Trophoblast cell (in vitro differentiated cells and primary cell): Measurements from ENCODE around the gene THBS1.

Experiments
- DNase-seq, 2 donors: peaks; one replicate each; pipeline ENCODE4 v3.0.0-alpha.2; 2016
- H2AFZ ChIP-seq: 2 replicates; pipeline ENCODE4 v1.6.1; 2013; ENCODE audit warnings: low read length, moderate library complexity, mild to moderate bottlenecking; ENCODE audit not compliant: insufficient read depth, poor library complexity
- H2AK5ac ChIP-seq: 2 replicates; pipeline ENCODE4 v1.6.1; 2013; ENCODE audit warnings: mild to moderate bottlenecking, low read length
- H2BK120ac ChIP-seq: 2 replicates; pipeline ENCODE4 v1.6.1; 2013; ENCODE audit warnings: low read length, mild to moderate bottlenecking, moderate library complexity; ENCODE audit not compliant: insufficient read depth, poor library complexity
- H2BK12ac ChIP-seq: 2 replicates; pipeline ENCODE4 v1.6.1; 2013; ENCODE audit warnings: mild to moderate bottlenecking, low read length, moderate library complexity
- H2BK5ac ChIP-seq: 2 replicates; pipeline ENCODE4 v1.6.1; 2013; ENCODE audit warnings: low read length, low read depth, moderate library complexity, mild to moderate bottlenecking; ENCODE audit not compliant: poor library complexity
- H3K14ac ChIP-seq: 2 replicates; pipeline ENCODE4 v1.6.1; 2013; ENCODE audit warnings: mild to moderate bottlenecking, low read length
- H3K18ac ChIP-seq: 2 replicates; pipeline ENCODE4 v1.6.1; 2013; ENCODE audit warnings: mild to moderate bottlenecking, low read length
- H3K23ac ChIP-seq: 2 replicates; pipeline ENCODE4 v1.6.1; 2013; ENCODE audit warnings: low read length
- H3K27ac ChIP-seq: 2 replicates; pipeline ENCODE4 v1.5.1; 2013; ENCODE audit warnings: low read depth, mild to moderate bottlenecking, inconsistent platforms, low read length, moderate library complexity
- H3K27me3 ChIP-seq: 2 replicates; pipeline ENCODE4 v1.6.1; 2013; ENCODE audit warnings: inconsistent platforms, mild to moderate bottlenecking, low read length, moderate library complexity; ENCODE audit not compliant: insufficient read depth
- H3K36me3 ChIP-seq, 2 experiments: 1 replicate in 1 of 2; 2 replicates in 1 of 2; pipeline ENCODE4 v1.6.1; 2013; ENCODE audit warnings: low read length in 2 of 2, mild to moderate bottlenecking in 2 of 2, moderate library complexity in 1 of 2; ENCODE audit not compliant: insufficient read depth in 2 of 2, control insufficient read depth in 1 of 2
- H3K4ac ChIP-seq: 2 replicates; pipeline ENCODE4 v1.6.1; 2013; ENCODE audit warnings: low read depth, mild to moderate bottlenecking, low read length, moderate library complexity
- H3K4me1 ChIP-seq, 2 experiments: 1 replicate in 1 of 2; 2 replicates in 1 of 2; pipeline ENCODE4 v1.6.1; 2013; ENCODE audit warnings: low read length in 2 of 2, mild to moderate bottlenecking in 2 of 2, moderate library complexity in 1 of 2; ENCODE audit not compliant: insufficient read depth in 2 of 2, control insufficient read depth in 1 of 2
- H3K4me2 ChIP-seq: 2 replicates; pipeline ENCODE4 v1.6.1; 2013; ENCODE audit warnings: inconsistent platforms, mild to moderate bottlenecking, low read length, moderate library complexity
- H3K4me3 ChIP-seq: 2 replicates; pipeline ENCODE4 v1.5.1; 2013; ENCODE audit warnings: mild to moderate bottlenecking, low read depth, low read length, inconsistent platforms
- H3K79me1 ChIP-seq: one replicate; pipeline ENCODE4 v1.6.1; 2013; ENCODE audit warnings: low read length
- H3K79me2 ChIP-seq: 2 replicates; pipeline ENCODE4 v1.6.1; 2013; ENCODE audit warnings: low read length, mild to moderate bottlenecking; ENCODE audit not compliant: control insufficient read depth, insufficient read depth, poor library complexity
- H3K9ac ChIP-seq: 2 replicates; pipeline ENCODE4 v1.6.1; 2013; ENCODE audit warnings: mild to moderate bottlenecking, low read length
- H3K9me3 ChIP-seq: 2 replicates; pipeline ENCODE4 v1.6.1; 2013; ENCODE audit warnings: low read depth, mild to moderate bottlenecking, control low read depth, inconsistent platforms, low read length; ENCODE audit not compliant: insufficient read depth
- H4K12ac ChIP-seq: 2 replicates; pipeline ENCODE4 v1.6.1; 2013; ENCODE audit warnings: low read depth, mild to moderate bottlenecking, low read length, moderate library complexity
- H4K8ac ChIP-seq: 2 replicates; pipeline ENCODE4 v1.6.1; 2013; ENCODE audit warnings: low read depth, mild to moderate bottlenecking, low read length, moderate library complexity
- H4K91ac ChIP-seq: one replicate; pipeline ENCODE4 v1.6.1; 2013; ENCODE audit warnings: low read depth, mild to moderate bottlenecking, low read length, moderate library complexity
- WGBS: extraction: QIAGEN DNeasy Blood & Tissue Kit; methylation state at CpG from one replicate; pipeline ENCODE4 v1.1.7; 2013; ENCODE audit warnings: missing lambda C conversion rate; ENCODE audit not compliant: insufficient read length, insufficient coverage; ENCODE audit errors: extremely low coverage; 5-methylcytosine and 5-hydroxymethylcytosine counted together

THBS1 gene

DNA sequence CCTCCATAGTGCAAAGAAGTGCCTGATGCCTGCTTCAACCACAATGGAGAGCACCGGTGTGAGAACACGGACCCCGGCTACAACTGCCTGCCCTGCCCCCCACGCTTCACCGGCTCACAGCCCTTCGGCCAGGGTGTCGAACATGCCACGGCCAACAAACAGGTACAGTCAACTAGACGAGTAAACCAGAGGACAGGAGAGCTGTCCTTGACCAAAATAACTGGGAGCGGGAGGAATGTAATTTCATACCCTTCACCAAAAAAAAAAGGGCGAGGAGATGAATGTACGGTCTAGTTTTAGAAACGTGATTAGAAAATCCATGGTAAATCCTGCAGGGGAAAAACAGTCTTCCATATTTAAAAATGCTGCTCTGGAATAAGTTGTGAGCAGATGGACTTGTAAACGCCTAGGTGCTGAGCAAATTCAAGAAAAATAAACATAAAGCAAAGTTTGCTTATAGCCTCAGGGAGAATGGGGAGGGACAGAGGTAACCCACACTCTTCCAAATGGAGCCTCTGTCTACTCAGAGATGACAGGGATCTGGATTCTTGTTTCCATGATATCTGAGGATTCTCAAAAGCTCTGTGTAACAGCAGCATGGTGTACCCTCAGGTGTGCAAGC is 8.4 kb downstream of the THBS1 start:
- peak overlapping the region; percentile 5 for H3K18ac ChIP-seq
- H3K14ac ChIP-seq = no peak overlapping the region
- H3K9me3 ChIP-seq = no peaks in the 10 kb centered on the region
- H3K23ac ChIP-seq = no peak overlapping the region
- no peak overlapping the region for H3K4me3 ChIP-seq
- H3K9ac ChIP-seq = peak overlapping the region; percentile 28
- H3K27me3 ChIP-seq = no peaks in the 10 kb centered on the region
- no peak overlapping the region for H2AFZ ChIP-seq
- no peak overlapping the region for H3K27ac ChIP-seq
- no peak overlapping the region for H2AK5ac ChIP-seq
- no peak overlapping the region for H4K91ac ChIP-seq
- no CpG with 5 or more reads among the region's 14 CpGs for WGBS
- no peak overlapping the region for H3K4ac ChIP-seq
- H2BK5ac ChIP-seq = no peak overlapping the region
- H4K12ac ChIP-seq = no peak overlapping the region
- H3K36me3 ChIP-seq = peaks cover 53 to 79% of the 10 kb centered on the region in 2 experiments
- H3K4me2 ChIP-seq = no peak overlapping the region
- no peak overlapping the region for H2BK120ac ChIP-seq
- DNase-seq = no peak
- no peaks in the 10 kb centered on the region for H3K79me2 ChIP-seq
- peaks cover 0 to 2% of the 10 kb centered on the region in 2 experiments for H3K4me1 ChIP-seq
- no peak overlapping the region for H4K8ac ChIP-seq
- no peaks in the 10 kb centered on the region for H3K79me1 ChIP-seq
- H2BK12ac ChIP-seq = no peak overlapping the region

DNA sequence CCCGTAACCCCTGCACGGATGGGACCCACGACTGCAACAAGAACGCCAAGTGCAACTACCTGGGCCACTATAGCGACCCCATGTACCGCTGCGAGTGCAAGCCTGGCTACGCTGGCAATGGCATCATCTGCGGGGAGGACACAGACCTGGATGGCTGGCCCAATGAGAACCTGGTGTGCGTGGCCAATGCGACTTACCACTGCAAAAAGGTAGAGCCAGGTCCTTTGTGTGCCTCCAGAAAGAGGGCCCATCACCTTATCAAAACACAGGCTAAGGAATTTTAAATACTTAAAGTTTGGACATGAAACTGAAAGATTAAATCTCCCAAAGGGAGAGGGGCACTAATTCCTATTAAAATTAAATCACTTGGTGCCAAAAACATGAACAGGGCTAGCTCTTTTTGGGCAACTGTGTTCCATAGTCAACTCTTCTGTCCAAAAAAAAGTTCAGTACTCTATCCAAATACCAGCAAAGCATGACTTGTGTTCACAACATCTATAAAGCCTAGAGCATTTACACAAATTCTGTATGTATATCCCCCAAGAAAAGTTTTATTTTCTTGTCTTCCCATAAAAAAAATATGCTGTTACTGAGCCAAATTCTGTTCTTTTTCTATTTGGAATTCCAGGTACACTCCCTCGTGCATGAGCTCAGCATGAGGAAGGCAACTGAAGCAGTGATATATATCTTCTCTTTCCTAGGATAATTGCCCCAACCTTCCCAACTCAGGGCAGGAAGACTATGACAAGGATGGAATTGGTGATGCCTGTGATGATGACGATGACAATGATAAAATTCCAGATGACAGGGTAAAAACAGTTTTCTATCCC is 9.2 kb downstream of the THBS1 start:
- H3K4me1 ChIP-seq = peaks cover 0 to 2% of the 10 kb centered on the region in 2 experiments
- no CpG with 5 or more reads among the region's 13 CpGs for WGBS
- peak overlapping the region; percentile 28 for H3K9ac ChIP-seq
- H3K23ac ChIP-seq = no peak overlapping the region
- no peak overlapping the region for H2BK12ac ChIP-seq
- no peaks in the 10 kb centered on the region for H3K79me1 ChIP-seq
- H3K14ac ChIP-seq = no peak overlapping the region
- peaks cover 51 to 79% of the 10 kb centered on the region in 2 experiments for H3K36me3 ChIP-seq
- H3K4me2 ChIP-seq = no peak overlapping the region
- H3K18ac ChIP-seq = peak overlapping the region; percentile 5
- no peak overlapping the region for H2BK5ac ChIP-seq
- no peak overlapping the region for H4K91ac ChIP-seq
- H2BK120ac ChIP-seq = no peak overlapping the region
- no peak overlapping the region for H2AK5ac ChIP-seq
- H3K4me3 ChIP-seq = no peak overlapping the region
- H2AFZ ChIP-seq = no peak overlapping the region
- no peak overlapping the region for H3K27ac ChIP-seq
- no peaks in the 10 kb centered on the region for H3K27me3 ChIP-seq
- H4K8ac ChIP-seq = no peak overlapping the region
- no peak overlapping the region for H4K12ac ChIP-seq
- no peaks in the 10 kb centered on the region for H3K9me3 ChIP-seq
- no peak overlapping the region for H3K4ac ChIP-seq
- no peaks in the 10 kb centered on the region for H3K79me2 ChIP-seq
- DNase-seq = no peak

DNA sequence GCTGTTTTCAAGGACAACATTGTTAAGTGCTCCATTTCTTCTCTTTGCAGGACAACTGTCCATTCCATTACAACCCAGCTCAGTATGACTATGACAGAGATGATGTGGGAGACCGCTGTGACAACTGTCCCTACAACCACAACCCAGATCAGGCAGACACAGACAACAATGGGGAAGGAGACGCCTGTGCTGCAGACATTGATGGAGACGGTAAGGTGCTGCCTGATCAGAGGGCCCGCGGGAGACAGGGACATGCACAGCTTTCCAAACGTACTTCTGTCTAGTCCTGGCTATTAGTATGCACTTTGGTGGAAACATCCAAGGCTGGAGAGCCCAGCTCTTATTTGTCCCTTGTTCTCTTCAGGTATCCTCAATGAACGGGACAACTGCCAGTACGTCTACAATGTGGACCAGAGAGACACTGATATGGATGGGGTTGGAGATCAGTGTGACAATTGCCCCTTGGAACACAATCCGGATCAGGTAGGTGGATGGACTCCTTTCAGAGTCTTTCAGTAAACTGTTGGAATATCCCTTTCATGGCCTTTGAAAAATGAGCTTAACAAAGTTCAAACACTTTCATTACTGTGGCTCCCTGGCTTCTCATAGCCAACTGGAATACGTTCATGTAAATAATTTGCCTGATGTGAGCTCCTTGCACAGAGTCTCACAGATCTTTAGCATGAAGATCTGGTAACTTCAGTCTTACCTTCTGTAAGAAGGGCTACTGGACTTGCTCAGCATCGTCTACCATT is 10.4 kb downstream of the THBS1 start:
- DNase-seq = no peak
- no peak overlapping the region for H3K4ac ChIP-seq
- no CpG with 5 or more reads among the region's 11 CpGs for WGBS

DNA sequence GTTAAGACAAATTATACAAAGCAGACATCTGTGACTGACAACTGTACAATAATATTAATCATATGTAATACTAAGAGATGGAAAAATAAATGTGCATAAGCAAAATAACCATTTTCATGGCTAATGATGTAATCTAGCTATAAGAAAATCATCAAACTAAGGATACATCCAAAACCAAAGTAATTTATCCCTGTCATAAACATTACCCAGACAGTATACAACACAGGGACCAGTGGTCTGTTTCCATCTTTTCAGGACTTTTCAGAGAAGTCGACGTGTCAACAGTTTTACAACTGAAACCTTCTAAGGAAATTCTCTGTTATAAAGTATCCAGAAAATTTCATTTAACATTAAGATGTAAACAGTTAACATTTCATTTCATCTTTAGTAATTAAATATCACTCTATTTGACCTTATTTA is 11.0 kb downstream of the THBS1 start:
- no peaks in the 10 kb centered on the region for H3K27me3 ChIP-seq
- no peak overlapping the region for H2BK5ac ChIP-seq
- H3K4me1 ChIP-seq = no peaks in the 10 kb centered on the region
- no peak overlapping the region for H3K14ac ChIP-seq
- no peak overlapping the region for H4K12ac ChIP-seq
- no peak for DNase-seq
- no peak overlapping the region for H3K18ac ChIP-seq
- H3K4ac ChIP-seq = no peak overlapping the region
- H2AK5ac ChIP-seq = no peak overlapping the region
- H2BK120ac ChIP-seq = no peak overlapping the region
- H3K79me2 ChIP-seq = no peaks in the 10 kb centered on the region
- H3K9ac ChIP-seq = no peak overlapping the region
- H2AFZ ChIP-seq = no peak overlapping the region
- H3K79me1 ChIP-seq = no peaks in the 10 kb centered on the region
- WGBS = no CpG with 5 or more reads among the region's 2 CpGs
- peaks cover 48 to 69% of the 10 kb centered on the region in 2 experiments for H3K36me3 ChIP-seq
- no peak overlapping the region for H3K4me3 ChIP-seq
- no peak overlapping the region for H3K4me2 ChIP-seq
- H2BK12ac ChIP-seq = no peak overlapping the region
- no peak overlapping the region for H3K27ac ChIP-seq
- no peaks in the 10 kb centered on the region for H3K9me3 ChIP-seq
- H4K91ac ChIP-seq = no peak overlapping the region
- no peak overlapping the region for H4K8ac ChIP-seq
- H3K23ac ChIP-seq = no peak overlapping the region

More for the DNA sequence above, 10.4 kb downstream of the THBS1 start:
- Histone ChIP-seq H2AK5ac (no peak overlapping the region), H4K8ac (no peak overlapping the region), H4K91ac (no peak overlapping the region), H4K12ac (no peak overlapping the region), H2BK120ac (no peak overlapping the region), H3K9me3 (no peaks in the 10 kb centered on the region), H3K18ac (no peak overlapping the region), H3K79me2 (no peaks in the 10 kb centered on the region), H2BK5ac (no peak overlapping the region), H3K27ac (no peak overlapping the region), H3K4me2 (no peak overlapping the region), H2BK12ac (no peak overlapping the region), H3K4me1 (no peaks in the 10 kb centered on the region), H2AFZ (no peak overlapping the region), H3K79me1 (no peaks in the 10 kb centered on the region), H3K27me3 (no peaks in the 10 kb centered on the region), H3K14ac (no peak overlapping the region), H3K36me3 (peaks cover 52 to 74% of the 10 kb centered on the region in 2 experiments), H3K23ac (no peak overlapping the region), H3K4me3 (no peak overlapping the region), H3K9ac (no peak overlapping the region)
